ENCODE measurements around the gene METTL9.
"Not testable (repeated sequence)": the region's sequence is repeated elsewhere in the genome, so short reads cannot be mapped to it uniquely, and the experiment has no call there.

Gene METTL9

GRCh38 chr16:21611556-21612384 lies 12.4 kb downstream of the METTL9 start:
- DNase-seq: no peak

GRCh38 chr16:21613361-21613760 lies 14.0 kb downstream of the METTL9 start:
- DNase-seq: no peak

GRCh38 chr16:21613781-21614180 lies 14.4 kb downstream of the METTL9 start:
- no peak for DNase-seq

GRCh38 chr16:21614896-21615295 lies 15.5 kb downstream of the METTL9 start:
- DNase-seq: no peak

- DNase-seq: no peak
Observed at GRCh38 chr16:21617607-21618006, 18.2 kb downstream of the METTL9 start.

GRCh38 chr16:21618281-21618680 lies 18.9 kb downstream of the METTL9 start:
- no peak for DNase-seq

GRCh38 chr16:21619765-21620425 lies 20.5 kb downstream of the METTL9 start:
- no peak for DNase-seq

- DNase-seq: no peak
Observed at GRCh38 chr16:21620592-21620991, 21.2 kb downstream of the METTL9 start.

GRCh38 chr16:21622545-21622944 lies 23.2 kb downstream of the METTL9 start:
- DNase-seq: no peak

- no peak for DNase-seq
Observed at GRCh38 chr16:21625026-21625425, 25.6 kb downstream of the METTL9 start.

GRCh38 chr16:21626659-21627277 lies 27.4 kb downstream of the METTL9 start:
- no peak for DNase-seq

GRCh38 chr16:21628121-21628726 lies 28.8 kb downstream of the METTL9 start:
- no peak for DNase-seq

GRCh38 chr16:21628772-21629171 lies 29.4 kb downstream of the METTL9 start:
- no peak for DNase-seq

GRCh38 chr16:21629616-21630539 lies 30.5 kb downstream of the METTL9 start:
- DNase-seq: not testable (repeated sequence)

- not testable (repeated sequence) for DNase-seq
Observed at GRCh38 chr16:21630866-21631265, 31.5 kb downstream of the METTL9 start.

- not testable (repeated sequence) for DNase-seq
Observed at GRCh38 chr16:21631376-21631775, 32.0 kb downstream of the METTL9 start.

GRCh38 chr16:21631951-21632575 lies 32.7 kb downstream of the METTL9 start:
- DNase-seq: not testable (repeated sequence)

- no peak for DNase-seq
Observed at GRCh38 chr16:21634216-21634615, 34.8 kb downstream of the METTL9 start.

GRCh38 chr16:21635694-21636093 lies 36.3 kb downstream of the METTL9 start:
- DNase-seq: not testable (repeated sequence)

GRCh38 chr16:21637032-21637968 lies 37.9 kb downstream of the METTL9 start:
- DNase-seq: no peak

- no peak for DNase-seq
Observed at GRCh38 chr16:21638573-21638975, 39.2 kb downstream of the METTL9 start.
